ENCODE results near the gene BFSP1.

Gene BFSP1

GRCh38 chr20:17497821-17498580 lies 33.2 kb downstream of the BFSP1 start:
- DNase-seq (ENCODE audit: low spot score) = no peak

GRCh38 chr20:17495826-17496225 lies 35.4 kb downstream of the BFSP1 start:
- no peak for DNase-seq (ENCODE audit: low spot score)

DNA sequence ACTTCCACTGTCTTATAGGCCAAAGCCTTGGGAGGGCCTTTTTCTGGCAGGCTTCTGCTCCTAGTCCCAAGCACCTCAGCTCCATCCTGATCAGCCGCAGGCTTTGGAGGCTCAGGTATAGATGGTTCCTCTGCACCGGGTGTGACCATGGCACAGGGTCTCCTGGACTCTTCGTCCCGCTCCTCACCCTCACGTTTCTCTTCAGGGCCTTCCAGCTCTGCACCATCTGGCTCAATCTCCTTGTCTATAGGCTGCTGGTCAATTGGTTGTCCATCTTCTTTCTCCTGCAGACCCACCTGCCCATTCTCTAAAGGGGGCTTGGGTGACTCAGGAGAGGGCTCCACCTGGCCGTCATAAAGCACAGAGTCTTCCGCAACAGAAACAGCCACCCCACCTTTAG lies 37.0 kb downstream of the BFSP1 start:
- no peak for DNase-seq (ENCODE audit: low spot score)

GRCh38 chr20:17493173-17493572 lies 38.0 kb downstream of the BFSP1 start:
- DNase-seq (ENCODE audit: low spot score) = no peak

DNA sequence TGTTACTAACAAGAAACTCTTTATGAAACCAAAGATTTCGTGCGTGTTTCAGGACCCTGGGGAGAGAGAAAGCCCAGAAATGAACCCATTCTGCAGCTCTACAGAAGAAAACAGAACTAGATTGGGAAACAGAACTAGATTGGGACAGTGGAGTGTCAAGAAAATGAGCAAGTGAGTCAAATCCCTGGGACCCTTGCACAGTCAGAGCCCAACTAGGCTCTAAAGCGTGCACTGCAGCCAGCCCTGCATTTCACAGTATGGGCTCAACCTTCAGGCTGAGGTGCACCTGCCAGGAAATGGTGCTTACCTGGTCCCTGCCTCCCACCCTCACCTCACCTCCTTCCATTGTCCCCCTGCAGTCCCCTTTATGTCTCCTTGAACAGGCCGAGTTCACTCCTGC lies 39.7 kb downstream of the BFSP1 start:
- no peak for DNase-seq (ENCODE audit: low spot score)

- no peak for DNase-seq (ENCODE audit: low spot score)
These were observed 40.1 kb downstream of the BFSP1 start for GRCh38 chr20:17491041-17491440.

- DNase-seq (ENCODE audit: low spot score) = no peak
These were observed 40.7 kb downstream of the BFSP1 start for GRCh38 chr20:17490501-17490900.

- DNase-seq (ENCODE audit: low spot score) = no peak
These were observed 42.1 kb downstream of the BFSP1 start for GRCh38 chr20:17488916-17489600.

GRCh38 chr20:17485017-17485416 lies 46.2 kb downstream of the BFSP1 start:
- no peak for DNase-seq (ENCODE audit: low spot score)

DNA sequence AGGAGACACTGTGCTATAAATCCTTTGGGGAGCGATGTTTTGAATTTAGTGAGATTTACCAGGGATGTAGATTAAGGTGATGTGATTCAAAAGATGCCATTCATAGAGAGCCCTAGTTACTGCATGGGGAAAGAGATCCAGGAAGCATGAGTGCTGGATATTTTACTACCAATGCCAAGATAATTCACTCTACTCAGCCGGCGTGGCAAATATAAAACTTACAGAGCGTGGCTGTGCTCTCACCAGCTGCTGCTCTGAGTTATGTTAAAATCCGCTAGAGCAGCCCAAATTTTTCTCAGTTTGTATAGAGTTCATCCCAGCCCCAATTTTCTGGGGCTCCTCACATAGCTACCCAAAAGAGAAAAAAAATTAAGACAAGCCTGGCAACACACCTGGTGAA lies 48.6 kb downstream of the BFSP1 start:
- no peak for DNase-seq (ENCODE audit: low spot score)

DNA sequence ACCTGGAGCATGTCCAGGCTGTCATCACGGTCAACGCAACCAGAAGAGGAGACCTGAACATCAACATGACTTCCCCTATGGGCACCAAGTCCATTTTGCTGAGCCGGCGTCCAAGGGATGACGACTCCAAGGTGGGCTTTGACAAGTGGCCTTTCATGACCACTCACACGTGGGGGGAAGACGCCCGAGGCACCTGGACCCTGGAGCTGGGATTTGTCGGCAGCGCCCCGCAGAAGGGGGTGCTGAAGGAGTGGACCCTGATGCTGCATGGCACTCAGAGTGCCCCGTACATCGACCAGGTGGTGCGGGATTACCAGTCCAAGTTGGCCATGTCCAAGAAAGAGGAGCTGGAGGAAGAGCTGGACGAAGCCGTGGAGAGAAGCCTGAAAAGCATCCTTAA lies 49.5 kb downstream of the BFSP1 start:
- DNase-seq (ENCODE audit: low spot score) = no peak

DNA sequence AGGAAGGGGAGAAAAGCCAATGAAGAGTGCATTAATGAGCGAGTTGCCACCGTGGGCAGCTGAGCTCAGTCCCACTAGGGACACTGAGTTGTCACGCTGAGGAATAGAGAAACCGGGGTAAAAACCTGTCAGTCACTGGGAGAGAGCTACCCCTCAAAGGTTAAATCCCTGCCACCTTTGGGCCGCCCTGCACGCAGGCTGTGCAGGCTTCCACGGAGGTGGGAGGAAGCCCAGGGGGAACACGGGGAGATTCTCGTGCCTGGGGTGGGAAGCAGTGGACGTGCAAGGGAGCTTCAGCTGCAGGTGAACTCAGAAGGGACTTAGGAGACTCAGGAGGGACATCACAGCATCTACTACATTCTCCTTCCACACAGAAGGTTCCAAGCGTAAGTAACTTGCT lies 50.5 kb downstream of the BFSP1 start:
- DNase-seq (ENCODE audit: low spot score) = no peak

DNA sequence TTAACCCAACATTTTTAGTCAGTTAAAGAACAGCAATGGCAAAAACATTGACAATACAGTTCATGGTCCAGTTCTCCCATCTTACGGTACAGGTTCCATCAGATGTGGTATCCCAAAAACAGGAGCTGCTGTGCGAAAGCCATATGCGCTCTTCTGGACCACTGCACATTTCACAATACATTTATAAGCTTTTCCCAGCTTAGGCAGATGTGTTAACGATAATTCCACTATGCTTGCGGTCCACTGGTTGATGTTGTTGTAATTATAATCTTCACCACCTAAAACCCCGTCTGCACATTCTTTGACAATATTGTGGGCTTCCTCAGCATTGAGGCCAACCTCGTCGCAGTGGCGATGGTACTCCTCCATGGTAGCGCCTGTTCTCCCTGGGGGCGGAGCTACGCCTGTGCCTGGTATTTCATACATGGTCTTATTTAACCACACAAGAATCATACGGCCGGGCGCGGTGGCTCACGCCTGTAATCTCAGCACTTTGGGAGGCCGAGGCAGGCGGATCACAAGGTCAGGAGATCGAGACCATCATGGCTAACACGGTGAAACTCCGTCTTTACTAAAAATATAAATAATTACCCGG lies 52.0 kb downstream of the BFSP1 start:
- DNase-seq (ENCODE audit: low spot score) = no peak

DNA sequence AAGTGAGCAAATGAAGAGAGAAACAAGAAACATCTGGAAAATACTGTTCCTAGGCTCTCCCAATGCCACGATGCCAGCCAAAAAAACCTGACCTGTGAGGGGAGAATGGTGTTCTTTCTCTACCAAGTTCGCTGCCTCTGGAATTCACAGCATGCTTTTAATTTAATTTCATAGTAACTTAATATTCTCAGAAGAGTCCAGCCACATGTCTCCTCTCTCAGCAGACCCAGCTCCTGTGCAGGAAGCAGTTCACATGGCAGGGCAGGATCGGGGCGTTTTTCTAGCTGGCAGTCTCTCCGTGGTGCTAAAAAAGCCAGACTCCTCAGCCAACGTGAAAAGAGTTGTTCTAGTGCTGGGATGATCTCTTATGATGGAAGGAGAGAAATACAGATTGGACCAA lies 57.5 kb downstream of the BFSP1 start:
- DNase-seq (ENCODE audit: low spot score) = no peak

GRCh38 chr20:17471606-17472187 lies 59.5 kb downstream of the BFSP1 start:
- no peak for DNase-seq (ENCODE audit: low spot score)

GRCh38 chr20:17470973-17471372 lies 60.2 kb downstream of the BFSP1 start:
- DNase-seq (ENCODE audit: low spot score) = no peak

- DNase-seq (ENCODE audit: low spot score) = no peak
These were observed 60.7 kb downstream of the BFSP1 start for GRCh38 chr20:17470521-17470920.

- DNase-seq (ENCODE audit: low spot score) = no peak
These were observed 61.7 kb downstream of the BFSP1 start for GRCh38 chr20:17469246-17470030.

DNA sequence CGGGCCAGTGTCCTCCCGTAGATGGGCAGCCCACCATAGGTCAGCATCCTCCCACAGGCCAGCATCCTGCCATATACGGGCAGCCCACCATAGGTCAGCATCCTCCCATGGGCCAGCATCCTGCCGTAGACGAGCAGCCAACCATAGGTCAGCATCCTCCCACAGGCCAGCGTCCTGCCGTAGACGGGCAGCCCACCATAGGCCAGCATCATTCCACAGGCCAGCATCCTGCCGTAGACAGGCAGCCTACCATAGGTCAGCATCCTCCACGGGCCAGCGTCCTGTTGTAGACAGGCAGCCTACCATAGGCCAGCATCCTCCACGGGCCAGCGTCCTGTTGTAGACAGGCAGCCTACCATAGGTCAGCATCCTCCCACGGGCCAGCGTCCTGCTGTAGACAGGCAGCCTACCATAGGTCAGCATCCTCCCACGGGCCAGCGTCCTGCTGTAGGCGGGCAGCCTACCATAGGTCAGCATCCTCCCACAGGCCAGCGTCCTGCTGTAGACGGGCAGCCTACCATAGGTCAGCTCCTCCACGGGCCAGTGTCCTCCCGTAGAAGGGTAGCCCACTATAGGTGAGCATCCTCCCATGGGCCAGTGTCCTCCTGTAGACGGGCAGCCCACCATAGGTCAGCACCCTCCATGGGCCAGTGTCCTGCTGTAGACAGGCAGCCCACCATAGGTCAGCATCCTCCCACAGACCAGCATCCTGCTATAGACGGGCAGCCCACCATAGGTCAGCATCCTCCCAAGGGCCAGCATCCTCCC lies 62.9 kb downstream of the BFSP1 start:
- no peak for DNase-seq (ENCODE audit: low spot score)

DNA sequence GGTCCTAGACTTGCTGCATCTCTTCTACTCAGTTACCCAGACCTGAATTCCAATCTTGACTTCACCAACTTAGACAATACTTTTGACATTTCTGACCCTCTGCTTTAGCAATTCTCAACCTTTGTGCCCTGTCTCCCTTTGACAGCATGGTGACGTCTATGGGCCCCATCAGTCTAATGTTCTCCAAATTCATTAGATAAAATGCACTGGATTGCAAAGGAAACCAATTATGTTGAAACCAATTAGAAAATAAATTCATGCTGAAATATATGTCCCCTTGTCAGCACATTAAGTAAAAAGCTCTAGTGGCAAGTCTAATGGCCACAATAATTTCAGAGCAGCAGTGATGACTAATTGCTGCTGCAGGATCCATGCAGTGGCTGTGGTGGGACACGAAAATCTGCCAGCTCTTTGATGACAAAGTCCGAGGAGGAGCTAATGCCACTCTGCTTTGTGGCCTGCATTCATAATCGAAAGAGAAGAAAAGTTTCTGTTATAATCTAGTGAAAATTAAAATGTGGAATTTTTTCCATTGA lies 64.0 kb downstream of the BFSP1 start:
- no peak for DNase-seq (ENCODE audit: low spot score)

GRCh38 chr20:17466641-17467040 lies 64.5 kb downstream of the BFSP1 start:
- DNase-seq (ENCODE audit: low spot score) = no peak

Data from hematopoietic multipotent progenitor cell treated with erythropoietin and hydrocortisone succinate and interleukin-3 and kit ligand, for 17 days (in vitro differentiated cells).